SK-N-SH (cell line): ENCODE results near the gene ZNF438. TPM values are rescaled to one million over a fixed set of nuclear protein-coding genes. Genes with fewer than 3 reads are reported as not detected.

ENCODE experiments used
- CTCF ChIA-PET: fragments of 300-600, 350-600 bp; formaldehyde crosslinking; extraction: SDS; loops from one replicate; lab custom pipeline; 2021; lab: Yijun Ruan, JAX
- POLR2A ChIA-PET: fragments of 350-600 bp; sonication (Branson Sonifier 250); formaldehyde crosslinking; extraction: SDS; loops from one replicate; lab custom pipeline; 2020; ENCODE audit warnings: antibody characterized with exemption, inconsistent platforms; lab: Yijun Ruan, JAX
- DNase-seq: peaks from one replicate; pipeline ENCODE4 v3.0.0; 2012
- H2AFZ ChIP-seq: fragments of 200-600 bp; sonication (generic); 2 replicates; pipeline ENCODE4 v1.8.1; 2016; ENCODE audit warnings: antibody characterized with exemption, mild to moderate bottlenecking, low read depth
- H3F3A ChIP-seq: fragments of 200-600 bp; sonication (generic); replicated peaks from 2 replicates; pipeline ENCODE3; 2016; ENCODE audit warnings: antibody characterized with exemption, mild to moderate bottlenecking; ENCODE audit not compliant: insufficient read depth
- H3K27ac ChIP-seq, 2 experiments: fragments of 200-500 bp in 1 of 2; fragments of 200-600 bp in 1 of 2; sonication (Bioruptor generic) in 1 of 2; sonication (generic), shearing (Covaris generic) in 1 of 2; 2 replicates each; pipeline versions ENCODE4 v1.5.1 to v1.6.1; 2014 to 2016; ENCODE audit warnings: low read depth in 2 of 2, inconsistent platforms in 1 of 2, low read length in 1 of 2, mild to moderate bottlenecking in 1 of 2, mixed read lengths in 1 of 2
- H3K27me3 ChIP-seq: fragments of 200-600 bp; sonication (generic), shearing (Covaris generic); 2 replicates; pipeline ENCODE4 v1.6.1; 2016; ENCODE audit warnings: mixed run types; ENCODE audit not compliant: insufficient read depth
- H3K36me3 ChIP-seq, 2 experiments: fragments of 200-500 bp in 1 of 2; fragments of 200-600 bp in 1 of 2; sonication (Bioruptor generic) in 1 of 2; sonication (generic) in 1 of 2; replicated peaks in 1 of 2; 2 replicates each; pipeline versions ENCODE3 to v1.5.1; 2014 to 2016; ENCODE audit warnings: low read length in 1 of 2, mild to moderate bottlenecking in 1 of 2; ENCODE audit not compliant: insufficient read depth in 2 of 2, control insufficient read depth in 1 of 2
- H3K4me1 ChIP-seq, 2 experiments: fragments of 200-500 bp in 1 of 2; fragments of 200-600 bp in 1 of 2; sonication (Bioruptor generic) in 1 of 2; sonication (generic), shearing (Covaris generic) in 1 of 2; 2 replicates each; pipeline versions ENCODE4 v1.5.1 to v1.6.1; 2014 to 2016; ENCODE audit warnings: low read depth in 1 of 2, low read length in 1 of 2, mixed run types in 1 of 2; ENCODE audit not compliant: insufficient read depth in 2 of 2, control insufficient read depth in 1 of 2
- H3K4me2 ChIP-seq: fragments of 200-600 bp; sonication (generic), shearing (Covaris generic); 2 replicates; pipeline ENCODE4 v1.6.1; 2017; ENCODE audit warnings: mixed run types
- H3K4me3 ChIP-seq, 2 experiments: fragments of 200-500 bp in 1 of 2; fragments of 200-600 bp in 1 of 2; sonication (Bioruptor generic) in 1 of 2; sonication (generic), shearing (Covaris generic) in 1 of 2; 2 replicates each; pipeline versions ENCODE4 v1.5.1 to v1.8.1; 2014 to 2016; ENCODE audit warnings: low read depth in 2 of 2, inconsistent platforms in 1 of 2, low read length in 1 of 2, mild to moderate bottlenecking in 1 of 2, mixed read lengths in 1 of 2, moderate library complexity in 1 of 2
- H3K79me2 ChIP-seq: fragments of 200-600 bp; sonication (generic); 2 replicates; pipeline ENCODE4 v1.8.1; 2017; ENCODE audit warnings: mild to moderate bottlenecking; ENCODE audit not compliant: insufficient read depth
- H3K9ac ChIP-seq: fragments of 200-600 bp; sonication (generic); 2 replicates; pipeline ENCODE4 v1.6.1; 2017; ENCODE audit warnings: mixed run types
- H3K9me2 ChIP-seq: fragments of 200-600 bp; sonication (generic); 2 replicates; pipeline ENCODE4 v1.6.1; 2017; ENCODE audit warnings: mixed run types
- H3K9me3 ChIP-seq: fragments of 200-600 bp; sonication (generic); 2 replicates; pipeline ENCODE4 v1.6.1; 2017; ENCODE audit warnings: mixed run types, mild to moderate bottlenecking, moderate library complexity
- H4K20me1 ChIP-seq: fragments of 200-600 bp; sonication (generic); 2 replicates; pipeline ENCODE4 v1.6.1; 2017; ENCODE audit warnings: mild to moderate bottlenecking, mixed run types; ENCODE audit not compliant: insufficient read depth
- EP300 ChIP-seq, 2 experiments: IDR thresholded peaks; 2 replicates each; pipeline versions ENCODE4 v1.4.0 to v1.6.1; 2012; ENCODE audit warnings: borderline replicate concordance in 1 of 2, low read depth in 1 of 2, low read length in 1 of 2
- FOXJ3 ChIP-seq: sonication (generic); formaldehyde crosslinking; IDR thresholded peaks from 2 replicates; pipeline ENCODE4 v1.5.1; 2020; ENCODE audit warnings: mild to moderate bottlenecking, missing genetic modification reagents
- RFX5 ChIP-seq: IDR thresholded peaks from 2 replicates; pipeline ENCODE4 v1.6.1; 2012; ENCODE audit warnings: mild to moderate bottlenecking, improper control_type of control experiment, low read length
- WGBS: methylation state at CpG from one replicate; pipeline ENCODE4 v1.1.6; 2017; ENCODE audit warnings: low lambda C conversion rate; 5-methylcytosine and 5-hydroxymethylcytosine counted together
- polyA plus RNA-seq, 3 experiments: library from polyadenylated mRNA; depleted of rRNA; stranded (reverse); fragments of >200 nt; gene quantifications; 2 replicates each; pipeline ENCODE4 v1.2.3, GENCODE V29; 2012
- TF ChIP-seq, protein P1 (sequence below): IDR thresholded peaks from 2 replicates; pipeline ENCODE4 v1.4.0; 2012; ENCODE audit warnings: low read depth, borderline replicate concordance
- TF ChIP-seq, protein P2 (sequence below): IDR thresholded peaks from 2 replicates; pipeline ENCODE4 v1.4.0; 2012; ENCODE audit warnings: low read depth
- TF ChIP-seq, protein P3 (sequence below): fragments of 200-600 bp; sonication (generic); IDR thresholded peaks from 2 replicates; pipeline ENCODE4 v1.6.1; 2017; ENCODE audit warnings: antibody characterized with exemption, mild to moderate bottlenecking, moderate library complexity
- TF ChIP-seq, protein P4 (sequence below): IDR thresholded peaks from 2 replicates; pipeline ENCODE4; 2012

ZNF438 gene
- polyA plus RNA-seq, 1 of the 3 experiments (the other 2 are of a cell fraction) = 2.1 TPM

DNA sequence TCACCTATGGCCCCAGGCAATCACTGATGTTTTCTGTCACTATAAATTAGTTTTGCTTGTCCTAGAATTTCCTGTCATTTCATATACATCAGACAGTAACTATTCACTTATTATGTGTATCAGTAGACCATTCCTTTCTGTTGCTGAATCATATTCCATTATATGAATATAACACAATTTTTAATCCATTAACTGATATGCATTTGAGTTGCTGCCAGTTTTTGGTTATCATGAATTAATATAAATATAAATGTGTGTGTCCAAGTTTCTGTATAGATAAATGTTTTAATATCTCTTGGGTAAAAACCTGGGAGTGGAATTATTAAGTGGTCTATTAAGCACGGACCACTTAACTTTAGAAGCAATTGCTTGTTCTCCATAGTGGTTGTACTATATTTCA lies 143.8 kb downstream of the ZNF438 start:
- Histone ChIP-seq H3K4me1 (no peaks in the 10 kb centered on the region; a peak in 1 of 4 replicates), H4K20me1 (no peaks in the 10 kb centered on the region), H3K27ac (no peak overlapping the region), H3K9me2 (no peaks in the 10 kb centered on the region), H3K36me3 (no peaks in the 10 kb centered on the region), H3K9me3 (no peaks in the 10 kb centered on the region), H3K27me3 (no peaks in the 10 kb centered on the region), H3K4me2 (no peak overlapping the region), H3K4me3 (no peak overlapping the region), H3F3A (no peaks in the 10 kb centered on the region), H2AFZ (no peak overlapping the region), H3K79me2 (no peaks in the 10 kb centered on the region), H3K9ac (no peak overlapping the region)
- ChIA-PET POLR2A (no interaction called here), CTCF (no interaction called here)
- WGBS = 74% methylated on average over 1 of the region's 1 CpG
- TF ChIP-seq, protein P1, sequence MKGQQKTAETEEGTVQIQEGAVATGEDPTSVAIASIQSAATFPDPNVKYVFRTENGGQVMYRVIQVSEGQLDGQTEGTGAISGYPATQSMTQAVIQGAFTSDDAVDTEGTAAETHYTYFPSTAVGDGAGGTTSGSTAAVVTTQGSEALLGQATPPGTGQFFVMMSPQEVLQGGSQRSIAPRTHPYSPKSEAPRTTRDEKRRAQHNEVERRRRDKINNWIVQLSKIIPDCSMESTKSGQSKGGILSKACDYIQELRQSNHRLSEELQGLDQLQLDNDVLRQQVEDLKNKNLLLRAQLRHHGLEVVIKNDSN = no peak
- TF ChIP-seq, protein P2, sequence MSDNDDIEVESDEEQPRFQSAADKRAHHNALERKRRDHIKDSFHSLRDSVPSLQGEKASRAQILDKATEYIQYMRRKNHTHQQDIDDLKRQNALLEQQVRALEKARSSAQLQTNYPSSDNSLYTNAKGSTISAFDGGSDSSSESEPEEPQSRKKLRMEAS = no peak
- TF ChIP-seq, protein P3, sequence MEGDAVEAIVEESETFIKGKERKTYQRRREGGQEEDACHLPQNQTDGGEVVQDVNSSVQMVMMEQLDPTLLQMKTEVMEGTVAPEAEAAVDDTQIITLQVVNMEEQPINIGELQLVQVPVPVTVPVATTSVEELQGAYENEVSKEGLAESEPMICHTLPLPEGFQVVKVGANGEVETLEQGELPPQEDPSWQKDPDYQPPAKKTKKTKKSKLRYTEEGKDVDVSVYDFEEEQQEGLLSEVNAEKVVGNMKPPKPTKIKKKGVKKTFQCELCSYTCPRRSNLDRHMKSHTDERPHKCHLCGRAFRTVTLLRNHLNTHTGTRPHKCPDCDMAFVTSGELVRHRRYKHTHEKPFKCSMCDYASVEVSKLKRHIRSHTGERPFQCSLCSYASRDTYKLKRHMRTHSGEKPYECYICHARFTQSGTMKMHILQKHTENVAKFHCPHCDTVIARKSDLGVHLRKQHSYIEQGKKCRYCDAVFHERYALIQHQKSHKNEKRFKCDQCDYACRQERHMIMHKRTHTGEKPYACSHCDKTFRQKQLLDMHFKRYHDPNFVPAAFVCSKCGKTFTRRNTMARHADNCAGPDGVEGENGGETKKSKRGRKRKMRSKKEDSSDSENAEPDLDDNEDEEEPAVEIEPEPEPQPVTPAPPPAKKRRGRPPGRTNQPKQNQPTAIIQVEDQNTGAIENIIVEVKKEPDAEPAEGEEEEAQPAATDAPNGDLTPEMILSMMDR = no peak
- TF ChIP-seq RFX5 (no peak), EP300 (IDR thresholded peaks at IDR 0.05; ENCODE audit: borderline replicate concordance in 1 of 2, low read depth in 1 of 2, low read length in 1 of 2) (0 out of 4 replicates have a peak, but pooled peaks of 1 of the 2 experiments have one; percentile 18), FOXJ3 (CRISPR knock-in tag) (no peak)
- no peak for DNase-seq

DNA sequence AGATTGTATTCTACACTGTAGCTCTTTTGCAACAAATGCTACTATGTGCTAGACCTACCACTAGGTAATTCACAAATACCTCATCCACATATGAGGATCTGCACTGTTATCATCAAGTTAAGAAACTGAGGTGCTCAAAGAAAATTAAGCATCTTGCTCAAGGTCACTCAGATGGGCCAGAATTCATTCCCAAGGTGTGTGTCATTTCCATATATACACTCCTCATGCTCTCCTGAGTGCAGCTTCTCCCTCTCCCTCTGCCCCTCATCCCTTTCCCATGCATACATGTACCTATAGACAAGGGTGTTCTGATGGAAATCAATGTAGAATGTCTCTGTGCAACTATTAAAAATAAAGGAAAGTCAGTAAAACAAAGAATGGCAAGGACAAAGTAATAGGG lies 146.2 kb downstream of the ZNF438 start:
- TF ChIP-seq, protein P4, sequence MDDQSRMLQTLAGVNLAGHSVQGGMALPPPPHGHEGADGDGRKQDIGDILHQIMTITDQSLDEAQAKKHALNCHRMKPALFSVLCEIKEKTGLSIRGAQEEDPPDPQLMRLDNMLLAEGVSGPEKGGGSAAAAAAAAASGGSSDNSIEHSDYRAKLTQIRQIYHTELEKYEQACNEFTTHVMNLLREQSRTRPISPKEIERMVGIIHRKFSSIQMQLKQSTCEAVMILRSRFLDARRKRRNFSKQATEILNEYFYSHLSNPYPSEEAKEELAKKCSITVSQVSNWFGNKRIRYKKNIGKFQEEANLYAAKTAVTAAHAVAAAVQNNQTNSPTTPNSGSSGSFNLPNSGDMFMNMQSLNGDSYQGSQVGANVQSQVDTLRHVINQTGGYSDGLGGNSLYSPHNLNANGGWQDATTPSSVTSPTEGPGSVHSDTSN = no peak
- no peak overlapping the region for H3K27ac ChIP-seq
- no peak overlapping the region for H2AFZ ChIP-seq
- H3K9me2 ChIP-seq = no peaks in the 10 kb centered on the region
- no peaks in the 10 kb centered on the region for H3K27me3 ChIP-seq
- H4K20me1 ChIP-seq = no peaks in the 10 kb centered on the region
- POLR2A ChIA-PET = no interaction called here
- H3K79me2 ChIP-seq = no peaks in the 10 kb centered on the region
- no peak overlapping the region for H3K9ac ChIP-seq
- DNase-seq = no peak
- no peak overlapping the region for H3K4me3 ChIP-seq
- no peak overlapping the region for H3K4me2 ChIP-seq
- CTCF ChIA-PET = interaction anchor here (0.8 to 1.6 kb wide), 4 partner anchors 8 to 40 kb away, joined by 3 to 4 read pairs (median 3); no protein-coding TSS in a partner anchor
- H3F3A ChIP-seq = no peaks in the 10 kb centered on the region
- no peaks in the 10 kb centered on the region; a peak in 1 of 4 replicates for H3K4me1 ChIP-seq
- H3K36me3 ChIP-seq = no peaks in the 10 kb centered on the region
- no peaks in the 10 kb centered on the region for H3K9me3 ChIP-seq
